ENCODE results near the gene RNF14.

DNA sequence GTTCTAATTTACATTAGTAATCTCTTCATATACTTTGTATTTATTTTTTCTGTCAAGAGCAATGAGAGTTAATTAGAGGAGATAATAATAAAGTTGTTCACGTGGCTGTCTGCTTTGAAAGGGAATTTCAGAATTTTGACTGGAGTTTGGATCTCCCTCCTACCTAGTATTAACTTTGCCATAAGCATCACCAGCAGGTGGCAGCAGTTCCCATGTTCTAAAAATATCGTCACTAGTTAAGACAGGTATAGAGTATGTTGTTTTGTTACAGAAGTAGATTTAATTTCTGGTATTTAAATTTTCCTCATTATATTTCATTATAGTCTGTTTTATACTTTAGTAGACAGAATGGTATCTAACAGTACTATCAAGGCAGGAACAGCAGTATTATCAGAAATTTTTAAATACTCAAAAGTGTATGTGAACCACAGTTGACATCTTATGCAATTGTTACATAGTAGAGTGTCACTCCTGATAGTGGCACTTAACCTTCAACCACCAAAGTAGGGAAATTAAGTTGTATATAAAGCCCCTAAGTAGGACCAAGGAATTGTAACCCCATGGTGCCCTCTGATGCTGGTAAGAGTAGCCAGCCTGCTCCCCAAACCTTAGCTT is 23.6 kb downstream of the RNF14 start:
- TF ChIP-seq, protein P1, sequence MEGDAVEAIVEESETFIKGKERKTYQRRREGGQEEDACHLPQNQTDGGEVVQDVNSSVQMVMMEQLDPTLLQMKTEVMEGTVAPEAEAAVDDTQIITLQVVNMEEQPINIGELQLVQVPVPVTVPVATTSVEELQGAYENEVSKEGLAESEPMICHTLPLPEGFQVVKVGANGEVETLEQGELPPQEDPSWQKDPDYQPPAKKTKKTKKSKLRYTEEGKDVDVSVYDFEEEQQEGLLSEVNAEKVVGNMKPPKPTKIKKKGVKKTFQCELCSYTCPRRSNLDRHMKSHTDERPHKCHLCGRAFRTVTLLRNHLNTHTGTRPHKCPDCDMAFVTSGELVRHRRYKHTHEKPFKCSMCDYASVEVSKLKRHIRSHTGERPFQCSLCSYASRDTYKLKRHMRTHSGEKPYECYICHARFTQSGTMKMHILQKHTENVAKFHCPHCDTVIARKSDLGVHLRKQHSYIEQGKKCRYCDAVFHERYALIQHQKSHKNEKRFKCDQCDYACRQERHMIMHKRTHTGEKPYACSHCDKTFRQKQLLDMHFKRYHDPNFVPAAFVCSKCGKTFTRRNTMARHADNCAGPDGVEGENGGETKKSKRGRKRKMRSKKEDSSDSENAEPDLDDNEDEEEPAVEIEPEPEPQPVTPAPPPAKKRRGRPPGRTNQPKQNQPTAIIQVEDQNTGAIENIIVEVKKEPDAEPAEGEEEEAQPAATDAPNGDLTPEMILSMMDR (IDR thresholded peaks at IDR 0.05 in 2 of 3, conservative IDR thresholded peaks at IDR 0.05 in 1 of 3; ENCODE audit: control insufficient read depth in 2 of 3, extremely low read depth in 1 of 3, insufficient read depth in 1 of 3, low read depth in 3 of 3, low read length in 3 of 3): peak; percentile 60 to 71 (median 64)
- no peak for TF ChIP-seq CHD2 (IDR thresholded peaks at IDR 0.05; ENCODE audit: borderline replicate concordance, low read depth, low read length)
- TF ChIP-seq SUZ12 (IDR thresholded peaks at IDR 0.05; ENCODE audit: unreplicated experiment): no peak
- TF ChIP-seq SRF (IDR thresholded peaks at IDR 0.05; ENCODE audit: low read depth in 2 of 2, low read length in 2 of 2): no peak
- TF ChIP-seq TAF1 (IDR thresholded peaks at IDR 0.05; ENCODE audit: borderline replicate concordance, low read depth, low read length): no peak
